HG03439 (cell line): ENCODE results near the gene OR52L1.

Experiments
- ATAC-seq: cut with Tn5 transposase; IDR thresholded peaks from one replicate; pipeline ENCODE4 v1.9.1; 2021; ENCODE audit warnings: mild to moderate bottlenecking, moderate library complexity; ENCODE audit not compliant: unreplicated experiment

The OR52L1 gene

GRCh38 chr11:5941951-5942350 is 44.8 kb downstream of the OR52L1 start, which contains the start of gene OR56A3:
Gene OR56A3, plus strand, starts transcription at chr11:5942251. Its CDS starts 5,096 bp downstream, at chr11:5947347.
- no peak for ATAC-seq

- ATAC-seq, result no peak
Observed at GRCh38 chr11:5940748-5941147, 46.0 kb downstream of the OR52L1 start.

GRCh38 chr11:5938603-5938965 is 48.2 kb downstream of the OR52L1 start:
- no peak for ATAC-seq

- no peak for ATAC-seq
Observed at GRCh38 chr11:5937868-5938602, 48.8 kb downstream of the OR52L1 start.
